ENCODE results near the gene CAMK1D. TPM values are rescaled to one million over a fixed set of nuclear protein-coding genes. Genes with fewer than 3 reads are reported as not detected.

Gene CAMK1D
- total RNA-seq, 1 donor from 2014 or later: 16.5 TPM

- DNase-seq (ENCODE audit: low spot score): peak; percentile 9
Measured at GRCh38 chr10:12369982-12370381, 20.6 kb downstream of the CAMK1D start.

GRCh38 chr10:12372846-12373245, 23.5 kb downstream of the CAMK1D start:
- DNase-seq (ENCODE audit: low spot score): peak; percentile 20

GRCh38 chr10:12375076-12375504, 25.7 kb downstream of the CAMK1D start:
- no peak for DNase-seq (ENCODE audit: low spot score)

- DNase-seq (ENCODE audit: low spot score): peak; percentile 76
Measured at GRCh38 chr10:12376211-12376610, 26.9 kb downstream of the CAMK1D start.

GRCh38 chr10:12377658-12378290, 28.4 kb downstream of the CAMK1D start:
- DNase-seq (ENCODE audit: low spot score): peak; percentile 59

- DNase-seq (ENCODE audit: low spot score): no peak
Measured at GRCh38 chr10:12380999-12381398, 31.7 kb downstream of the CAMK1D start.

GRCh38 chr10:12381536-12382156, 32.3 kb downstream of the CAMK1D start:
- DNase-seq (ENCODE audit: low spot score): no peak

- DNase-seq (ENCODE audit: low spot score): no peak
Measured at GRCh38 chr10:12382157-12382548, 32.8 kb downstream of the CAMK1D start.

- DNase-seq (ENCODE audit: low spot score): no peak
Measured at GRCh38 chr10:12382956-12383531, 33.7 kb downstream of the CAMK1D start.

GRCh38 chr10:12384906-12385305, 35.6 kb downstream of the CAMK1D start:
- DNase-seq (ENCODE audit: low spot score): no peak

GRCh38 chr10:12387561-12388210, 38.3 kb downstream of the CAMK1D start:
- DNase-seq (ENCODE audit: low spot score): peak; percentile 39

GRCh38 chr10:12388671-12389070, 39.3 kb downstream of the CAMK1D start:
- peak; percentile 47 for DNase-seq (ENCODE audit: low spot score)

GRCh38 chr10:12389154-12389734, 39.9 kb downstream of the CAMK1D start:
- DNase-seq (ENCODE audit: low spot score): peak; percentile 67

GRCh38 chr10:12390733-12391132, 41.4 kb downstream of the CAMK1D start:
- peak; percentile 59 for DNase-seq (ENCODE audit: low spot score)

GRCh38 chr10:12391206-12391605, 41.9 kb downstream of the CAMK1D start:
- DNase-seq (ENCODE audit: low spot score): no peak

- peak; percentile 73 for DNase-seq (ENCODE audit: low spot score)
Measured at GRCh38 chr10:12393831-12394230, 44.5 kb downstream of the CAMK1D start.

GRCh38 chr10:12394241-12395033, 45.1 kb downstream of the CAMK1D start:
- peak; percentile 28 for DNase-seq (ENCODE audit: low spot score)

- DNase-seq (ENCODE audit: low spot score): peak; percentile 51
Measured at GRCh38 chr10:12396093-12396492, 46.7 kb downstream of the CAMK1D start.

- DNase-seq (ENCODE audit: low spot score): peak; percentile 59
Measured at GRCh38 chr10:12396567-12396966, 47.2 kb downstream of the CAMK1D start.

GRCh38 chr10:12397147-12397896, 48.0 kb downstream of the CAMK1D start:
- peak; percentile 16 for DNase-seq (ENCODE audit: low spot score)
